ENCODE data around the gene GOLGA8B.
"Not testable (repeated sequence)": the region's sequence is repeated elsewhere in the genome, so short reads cannot be mapped to it uniquely, and the experiment has no call there.

Gene GOLGA8B

GRCh38 chr15:34582461-34583371 is 735 bp downstream of the GOLGA8B start:
- TF ChIP-seq, protein P1, sequence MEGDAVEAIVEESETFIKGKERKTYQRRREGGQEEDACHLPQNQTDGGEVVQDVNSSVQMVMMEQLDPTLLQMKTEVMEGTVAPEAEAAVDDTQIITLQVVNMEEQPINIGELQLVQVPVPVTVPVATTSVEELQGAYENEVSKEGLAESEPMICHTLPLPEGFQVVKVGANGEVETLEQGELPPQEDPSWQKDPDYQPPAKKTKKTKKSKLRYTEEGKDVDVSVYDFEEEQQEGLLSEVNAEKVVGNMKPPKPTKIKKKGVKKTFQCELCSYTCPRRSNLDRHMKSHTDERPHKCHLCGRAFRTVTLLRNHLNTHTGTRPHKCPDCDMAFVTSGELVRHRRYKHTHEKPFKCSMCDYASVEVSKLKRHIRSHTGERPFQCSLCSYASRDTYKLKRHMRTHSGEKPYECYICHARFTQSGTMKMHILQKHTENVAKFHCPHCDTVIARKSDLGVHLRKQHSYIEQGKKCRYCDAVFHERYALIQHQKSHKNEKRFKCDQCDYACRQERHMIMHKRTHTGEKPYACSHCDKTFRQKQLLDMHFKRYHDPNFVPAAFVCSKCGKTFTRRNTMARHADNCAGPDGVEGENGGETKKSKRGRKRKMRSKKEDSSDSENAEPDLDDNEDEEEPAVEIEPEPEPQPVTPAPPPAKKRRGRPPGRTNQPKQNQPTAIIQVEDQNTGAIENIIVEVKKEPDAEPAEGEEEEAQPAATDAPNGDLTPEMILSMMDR (IDR thresholded peaks at IDR 0.05; ENCODE audit: low read depth, low read length) = no peak
- DNase-seq (ENCODE audit: extremely low read depth, low read depth) = no peak

- DNase-seq (ENCODE audit: extremely low read depth, low read depth) = not testable (repeated sequence)
Observed at GRCh38 chr15:34581687-34582460, 1.6 kb downstream of the GOLGA8B start.

DNA sequence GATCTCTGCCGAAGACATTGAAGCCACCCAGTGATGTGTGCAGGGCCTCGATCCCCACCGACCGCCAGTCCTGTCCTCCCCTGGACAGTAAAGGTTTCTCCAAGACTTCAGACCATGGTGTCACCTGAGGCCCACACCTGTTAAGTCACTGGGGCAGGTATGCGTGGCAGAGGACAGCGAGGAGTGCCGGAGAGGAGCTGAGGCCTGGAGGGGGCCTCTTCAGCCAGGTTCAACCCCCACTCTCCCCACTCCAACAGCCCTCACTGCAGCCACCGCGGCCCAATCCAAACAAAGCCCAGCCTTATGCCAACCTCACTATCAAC is 2.4 kb downstream of the GOLGA8B start:
- no peak for DNase-seq (ENCODE audit: extremely low read depth, low read depth)
- TF ChIP-seq, protein P1 (IDR thresholded peaks at IDR 0.05; ENCODE audit: low read depth, low read length) = no peak

- DNase-seq (ENCODE audit: extremely low read depth, low read depth) = not testable (repeated sequence)
Observed at GRCh38 chr15:34580251-34581042, 3.0 kb downstream of the GOLGA8B start.

DNA sequence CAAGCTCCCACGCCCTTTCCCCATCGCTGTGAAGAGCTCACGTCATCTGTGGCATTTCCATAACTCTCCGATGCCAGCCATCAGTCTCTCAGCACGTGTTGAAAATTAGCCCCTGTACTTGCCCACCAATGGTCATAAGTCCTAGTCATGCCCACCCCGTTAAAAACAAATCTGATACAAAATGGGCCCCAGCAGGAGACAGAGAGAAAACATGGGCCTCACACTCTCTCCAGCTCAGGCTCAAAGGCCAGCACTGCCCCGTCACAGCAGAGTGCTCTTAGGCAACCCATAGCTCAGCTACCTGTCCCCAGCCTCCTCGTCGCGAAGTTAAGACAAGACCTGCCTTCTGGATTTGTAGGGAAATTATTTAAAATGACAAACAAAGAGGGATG is 5.2 kb downstream of the GOLGA8B start:
- DNase-seq (ENCODE audit: extremely low read depth, low read depth) = no peak
- TF ChIP-seq, protein P1 (IDR thresholded peaks at IDR 0.05; ENCODE audit: low read depth, low read length) = no peak

- not testable (repeated sequence) for DNase-seq (ENCODE audit: extremely low read depth, low read depth)
Observed at GRCh38 chr15:34577658-34578282, 5.7 kb downstream of the GOLGA8B start.

DNA sequence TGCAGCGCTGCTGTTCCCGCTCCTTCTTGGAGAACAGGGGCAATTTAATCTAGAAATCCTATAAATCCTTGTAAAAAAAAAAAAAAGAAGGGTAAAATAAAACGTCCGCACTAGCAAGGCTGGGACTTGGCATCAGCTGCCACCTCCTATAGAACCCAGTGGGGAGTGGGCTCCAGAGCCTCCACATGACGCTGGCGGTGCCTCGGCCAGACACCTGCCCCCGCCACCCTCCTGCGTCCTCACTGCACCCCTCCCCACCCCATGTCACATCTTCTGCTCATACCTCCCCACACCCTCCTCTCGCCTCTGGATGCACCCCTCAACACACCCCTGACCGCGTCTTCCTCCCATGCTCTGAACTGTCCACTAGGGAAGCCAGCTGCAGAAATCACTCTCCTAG is 8.4 kb downstream of the GOLGA8B start:
- not testable (repeated sequence) for DNase-seq (ENCODE audit: extremely low read depth, low read depth)

DNA sequence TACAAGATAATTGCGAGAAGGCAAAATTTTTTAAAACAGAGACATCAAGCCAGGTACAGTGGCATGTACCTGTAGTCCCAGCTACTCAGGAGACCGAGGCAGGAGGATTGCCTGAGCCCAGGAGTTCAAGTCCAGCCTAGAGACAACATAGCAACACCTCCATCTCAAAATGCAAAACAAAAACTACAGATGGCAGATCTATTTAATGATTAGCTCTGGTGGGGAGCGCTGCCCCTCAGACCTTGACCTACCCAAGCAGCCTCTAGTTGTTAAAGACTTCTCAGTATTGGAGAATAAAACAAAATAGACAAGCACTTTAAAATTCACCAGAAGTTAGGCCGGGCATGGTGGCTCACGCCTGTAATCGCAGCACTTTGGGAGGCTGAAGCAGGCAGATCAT is 10.5 kb downstream of the GOLGA8B start:
- not testable (repeated sequence) for DNase-seq (ENCODE audit: extremely low read depth, low read depth)

DNA sequence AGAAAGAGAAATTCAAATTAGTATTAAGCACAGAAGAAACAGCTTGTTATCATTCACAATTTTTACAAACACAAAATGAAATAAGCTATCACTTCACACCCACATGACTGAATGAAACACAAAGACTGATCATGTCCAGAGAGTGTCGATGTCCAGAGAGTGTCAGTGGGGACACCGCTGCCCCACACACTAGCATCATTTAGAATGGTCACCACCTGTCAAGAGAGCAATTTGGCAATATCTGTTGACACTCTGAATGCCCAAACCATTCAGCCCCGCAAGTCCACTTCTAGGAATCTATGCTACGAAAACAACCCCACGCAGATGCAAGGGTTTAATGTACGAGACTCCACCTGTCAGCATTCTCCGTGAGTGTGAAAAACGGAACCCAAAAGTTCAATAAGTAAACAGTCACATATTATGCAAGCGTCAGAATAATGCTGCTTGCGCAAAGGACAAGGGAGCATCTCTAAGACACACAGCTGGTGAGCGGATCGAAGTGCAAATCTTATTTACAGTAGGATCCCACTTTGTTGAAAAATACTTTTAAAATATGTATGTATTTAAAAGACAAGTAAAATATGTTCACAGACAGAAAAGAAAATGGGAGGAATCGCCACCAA is 11.3 kb downstream of the GOLGA8B start:
- not testable (repeated sequence) for DNase-seq (ENCODE audit: extremely low read depth, low read depth)

- not testable (repeated sequence) for DNase-seq (ENCODE audit: extremely low read depth, low read depth)
Observed at GRCh38 chr15:34569670-34570396, 13.6 kb downstream of the GOLGA8B start.

- DNase-seq (ENCODE audit: extremely low read depth, low read depth) = not testable (repeated sequence)
Observed at GRCh38 chr15:34567174-34567573, 16.3 kb downstream of the GOLGA8B start.

DNA sequence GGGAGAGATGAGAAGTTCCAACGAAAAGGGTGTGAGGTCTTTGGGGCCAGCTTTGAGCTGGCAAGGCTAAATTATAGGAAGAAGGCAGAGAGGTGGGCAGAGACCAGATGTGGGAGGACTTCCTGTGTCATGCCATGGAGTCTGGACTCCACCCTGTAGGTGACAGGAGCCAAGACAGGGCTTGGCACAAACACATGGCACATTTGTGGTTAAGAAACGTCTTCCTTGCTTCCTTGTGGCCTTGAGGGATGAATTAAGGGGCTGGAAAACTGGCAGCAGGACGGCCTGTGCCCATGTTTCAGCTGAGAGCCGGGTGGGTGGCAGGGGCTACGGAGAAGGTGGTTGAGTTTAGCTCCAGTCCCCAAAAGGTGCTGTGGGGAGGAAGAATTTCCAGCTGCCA is 18.7 kb downstream of the GOLGA8B start:
- not testable (repeated sequence) for DNase-seq (ENCODE audit: extremely low read depth, low read depth)

GRCh38 chr15:34560814-34561213 is 22.6 kb downstream of the GOLGA8B start:
- DNase-seq (ENCODE audit: extremely low read depth, low read depth) = not testable (repeated sequence)

DNA sequence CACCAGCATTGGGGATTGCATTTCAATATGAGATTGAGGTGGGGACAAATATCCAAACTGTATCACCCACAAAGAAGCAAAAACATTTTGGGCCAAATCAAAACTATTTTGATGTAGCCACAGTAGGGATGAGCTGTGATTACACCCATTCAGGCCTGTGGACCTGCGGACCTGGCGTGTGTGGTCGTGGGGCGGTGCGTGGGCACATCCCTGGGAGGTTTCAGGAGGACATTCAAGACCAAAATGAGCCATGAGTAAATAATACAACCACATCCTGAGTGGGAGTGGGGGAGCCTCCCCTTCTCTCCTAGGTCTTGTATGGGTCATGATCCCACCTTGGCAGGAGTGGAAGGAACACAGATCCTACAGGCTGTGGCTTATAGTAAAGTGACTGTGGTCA is 23.7 kb downstream of the GOLGA8B start:
- DNase-seq (ENCODE audit: extremely low read depth, low read depth) = not testable (repeated sequence)

DNA sequence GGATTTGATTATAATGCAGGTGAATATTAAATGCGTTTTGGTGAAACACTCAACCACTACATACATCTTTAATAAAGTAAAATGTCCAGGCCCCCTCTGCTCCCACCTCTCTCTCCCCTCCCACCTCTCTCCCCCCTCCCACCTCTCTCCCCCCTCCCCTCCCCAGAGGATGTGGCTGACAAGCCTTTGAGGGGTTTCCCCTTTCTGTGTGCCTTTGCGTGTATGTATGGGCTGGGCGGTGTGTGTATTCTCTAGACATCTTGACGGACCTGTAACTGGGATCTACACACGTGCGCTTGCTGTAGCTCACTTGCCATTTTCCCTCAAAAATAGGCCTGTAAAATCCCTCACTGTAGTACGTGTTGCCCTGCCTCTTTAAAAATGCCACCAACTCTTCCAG is 28.3 kb downstream of the GOLGA8B start:
- not testable (repeated sequence) for DNase-seq (ENCODE audit: extremely low read depth, low read depth)

All from AG09319 (cell line).